SHP77 treated with DMSO at 0.1 percent for 48 hours (cell line): ENCODE results near the gene POLD4.

Experiments used
- DNase-seq: peaks from one replicate; lab custom pipeline; 2025; lab: John Stamatoyannopoulos, UW

Gene POLD4

DNA sequence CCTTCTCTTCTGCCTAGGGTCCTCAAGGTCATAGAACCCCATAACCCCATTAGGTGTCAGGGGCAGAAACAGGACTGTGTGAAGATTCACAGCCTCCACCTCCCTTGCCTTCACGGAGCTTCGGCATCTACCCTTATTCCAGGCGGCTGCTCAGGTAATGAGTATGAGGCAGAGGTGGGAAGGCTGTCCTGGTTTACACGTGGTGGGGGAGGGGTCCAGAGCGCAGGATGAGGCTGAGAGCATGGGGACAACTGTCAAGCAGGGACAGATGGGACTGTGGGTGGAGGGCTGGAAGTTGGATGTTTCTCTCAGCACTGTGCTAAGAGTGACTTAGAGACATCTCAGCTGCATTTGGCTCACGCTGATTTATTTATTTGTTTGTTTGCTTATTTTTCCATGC lies 34.2 kb upstream of the POLD4 start:
- DNase-seq, result no peak

GRCh38 chr11:67387069-67387468 lies 33.7 kb upstream of the POLD4 start:
- DNase-seq, result no peak

- DNase-seq, result no peak
Measured at GRCh38 chr11:67384851-67385366, 31.6 kb upstream of the POLD4 start.

- DNase-seq, result peak; percentile 46
Measured at GRCh38 chr11:67382276-67383136, 29.2 kb upstream of the POLD4 start.

GRCh38 chr11:67381244-67381972 lies 28.1 kb upstream of the POLD4 start:
- no peak for DNase-seq

DNA sequence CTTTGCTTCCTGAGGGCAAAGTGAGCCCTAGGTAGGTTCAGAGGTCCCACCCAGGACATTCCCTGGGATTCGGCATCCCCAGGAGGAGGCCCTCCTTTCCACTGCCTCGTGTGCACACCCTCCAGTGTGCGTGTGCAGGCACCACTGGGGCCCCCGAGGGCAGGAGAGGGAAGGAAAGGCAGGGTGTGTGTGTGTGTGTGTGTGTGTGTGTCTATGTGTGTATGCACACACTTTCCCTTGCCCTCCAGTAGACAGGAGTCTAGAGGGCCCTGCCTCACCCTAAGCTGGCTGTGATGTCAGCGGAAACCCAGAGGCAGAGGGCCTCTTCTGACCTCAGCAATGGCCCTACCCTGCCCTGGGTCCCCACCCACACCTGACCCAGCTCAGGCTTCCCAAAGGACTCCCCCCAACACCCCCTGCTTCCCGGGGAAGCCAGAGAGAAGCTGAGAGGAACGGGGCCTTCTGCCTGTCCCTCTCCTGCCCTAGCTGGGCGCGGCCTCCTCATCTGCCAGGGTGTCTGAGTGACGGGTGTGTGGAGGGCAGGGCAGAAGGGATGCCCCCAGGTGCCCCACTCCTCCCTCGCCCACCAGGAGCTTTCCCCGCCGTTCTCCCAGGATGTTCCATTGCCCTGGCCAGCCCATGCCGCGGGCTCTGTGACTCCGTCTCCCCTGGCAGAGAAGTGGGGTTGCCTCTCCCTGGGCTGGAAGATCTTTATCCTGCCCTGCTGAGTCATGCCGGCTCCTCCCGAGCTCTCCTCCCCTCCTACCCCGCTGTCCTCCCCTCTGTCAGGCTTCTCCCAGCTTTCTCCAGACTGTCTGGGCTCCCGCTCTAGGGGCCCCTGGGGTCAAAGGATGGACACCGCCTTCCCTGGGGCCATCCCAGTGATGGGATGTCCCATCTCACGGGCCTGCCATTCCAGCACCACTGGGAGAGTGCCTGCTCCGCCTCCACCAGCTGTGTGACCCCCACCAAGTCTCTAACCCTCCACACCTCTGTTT lies 26.0 kb upstream of the POLD4 start:
- DNase-seq, result no peak

DNA sequence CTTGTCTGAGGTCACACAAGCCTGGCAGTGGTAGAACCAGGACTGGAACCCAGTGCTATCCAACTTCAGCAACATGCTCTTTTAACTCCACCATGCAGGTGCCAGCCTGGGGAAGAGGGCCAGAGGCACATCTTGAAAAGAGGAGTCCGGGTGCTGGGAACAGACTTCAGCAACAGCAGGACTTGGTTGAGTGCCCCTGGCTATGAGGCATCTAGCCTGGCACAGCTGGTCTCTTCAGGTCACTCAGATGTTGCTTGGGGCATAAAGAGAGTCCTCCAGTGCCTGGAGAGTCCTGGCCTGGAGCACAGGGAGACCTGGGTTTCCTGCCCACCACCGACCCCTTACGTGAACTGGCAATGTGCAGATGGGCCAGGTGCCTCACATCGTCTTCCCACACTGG lies 25.2 kb upstream of the POLD4 start:
- DNase-seq, result no peak

- DNase-seq, result no peak
Measured at GRCh38 chr11:67376873-67377808, 23.8 kb upstream of the POLD4 start.

GRCh38 chr11:67376063-67376820 lies 22.9 kb upstream of the POLD4 start:
- no peak for DNase-seq

DNA sequence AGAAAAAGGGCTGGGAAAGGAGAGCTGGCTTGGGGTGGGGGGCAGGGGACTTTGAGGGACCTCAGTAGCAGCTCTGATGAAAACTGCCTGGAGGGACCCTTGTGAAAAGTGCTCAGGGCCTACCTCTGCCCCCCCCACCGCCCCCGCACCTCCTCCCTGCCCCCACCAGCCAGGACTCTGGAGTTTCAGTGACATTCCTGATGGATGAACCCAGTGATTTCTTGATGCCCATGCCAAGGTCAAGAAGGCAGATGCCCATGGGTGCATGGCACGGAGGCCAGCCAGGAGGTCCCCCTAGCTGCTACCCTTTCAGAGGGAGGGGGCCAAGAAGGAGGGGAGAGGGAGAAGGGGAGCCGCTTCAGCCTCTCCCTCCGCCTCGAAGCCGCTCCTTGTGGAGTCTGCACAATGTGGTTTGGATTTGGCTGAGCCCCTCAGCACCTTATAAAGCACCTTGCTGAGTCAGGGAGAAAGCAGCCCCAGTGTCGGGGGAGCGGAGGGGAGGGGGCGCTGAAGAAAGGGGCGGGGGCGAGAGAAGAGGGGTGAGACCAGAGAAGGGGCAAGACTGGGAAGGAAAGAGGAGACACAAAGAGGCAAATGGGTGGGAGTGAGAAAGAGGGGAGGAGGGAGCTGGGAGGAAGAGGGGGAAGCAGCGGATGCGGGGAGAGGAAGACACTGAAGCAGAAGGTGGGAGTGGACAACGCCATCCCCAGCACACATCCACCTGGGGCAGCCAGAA lies 22.1 kb upstream of the POLD4 start:
- DNase-seq, result no peak

- DNase-seq, result no peak
Measured at GRCh38 chr11:67374571-67375281, 21.4 kb upstream of the POLD4 start.

GRCh38 chr11:67373648-67374570 lies 20.6 kb upstream of the POLD4 start:
- DNase-seq, result no peak

GRCh38 chr11:67372993-67373647 lies 19.8 kb upstream of the POLD4 start, which contains the start of gene CLCF1:
Gene CLCF1, minus strand, starts transcription at chr11:67373598. Its CDS starts 59 bp downstream, at chr11:67373539.
- DNase-seq, result no peak

- no peak for DNase-seq
Measured at GRCh38 chr11:67372321-67372992, 19.1 kb upstream of the POLD4 start.

GRCh38 chr11:67371911-67372320 lies 18.6 kb upstream of the POLD4 start:
- no peak for DNase-seq

- DNase-seq, result peak; percentile 22
Measured at GRCh38 chr11:67371189-67371910, 18.0 kb upstream of the POLD4 start.
